ENCODE results near the gene TMTC2.

- TF ChIP-seq CTCF (IDR thresholded peaks at IDR 0.05; ENCODE audit: poor library complexity) (no peak), EZH2 (IDR thresholded peaks at IDR 0.05; ENCODE audit: borderline replicate concordance) (no peak)
Measured at GRCh38 chr12:82839796-82840195, 153.1 kb downstream of the TMTC2 start.

All from hepatocyte (in vitro differentiated cells).